ENCODE measurements around the gene RFNG. TPM values are rescaled to one million over a fixed set of nuclear protein-coding genes. Genes with fewer than 3 reads are reported as not detected.

The RFNG gene
- total RNA-seq, 2 experiments from 2014 or later: 16.9 to 17.5 TPM

DNA sequence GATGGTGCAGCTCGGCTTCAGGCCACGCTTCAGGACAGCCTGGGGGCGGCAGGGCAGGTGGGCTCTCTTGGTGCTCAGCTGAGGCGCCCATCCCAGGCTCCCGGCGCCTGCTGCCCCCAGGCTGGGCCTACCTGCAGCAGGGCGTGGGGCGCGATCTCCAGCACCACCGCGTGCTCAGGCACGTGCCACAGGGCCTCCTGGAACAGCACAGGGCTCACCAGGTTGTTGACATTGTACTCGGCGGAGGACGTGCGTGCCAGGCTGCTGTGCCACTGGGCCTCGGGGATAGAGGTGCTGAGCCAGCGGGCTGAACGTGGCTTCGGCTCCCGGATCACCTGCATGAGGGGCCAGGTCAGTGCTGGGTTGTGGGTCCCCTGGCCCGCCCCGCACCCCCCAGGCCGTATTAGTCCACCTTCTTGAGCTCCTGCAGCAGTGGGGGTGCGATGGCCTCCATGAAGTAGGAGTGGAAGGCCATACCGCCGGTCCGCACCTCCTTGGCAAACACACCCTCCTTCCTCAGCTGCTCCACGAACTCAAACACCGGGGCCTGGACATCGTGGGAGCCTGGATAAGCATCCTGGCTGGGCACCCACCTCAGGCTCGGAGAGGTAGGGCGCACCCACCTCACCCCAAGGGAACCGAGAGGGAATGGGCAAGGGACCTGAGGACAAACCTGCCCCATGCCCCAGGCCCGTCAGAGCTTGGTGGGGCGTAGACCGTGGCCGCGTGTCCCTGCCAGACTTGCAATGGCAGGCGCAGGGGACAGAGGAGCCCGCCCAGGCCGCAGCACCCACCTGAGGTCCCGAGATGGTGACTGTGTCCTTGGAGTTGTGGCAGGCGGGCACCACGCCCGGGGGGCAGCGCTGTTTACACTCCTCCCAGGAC lies 37.5 kb upstream of the RFNG start:
- no peak overlapping the region for H3K4me3 Mint-ChIP-seq
- no peak overlapping the region for H3K27ac Mint-ChIP-seq
- CTCF ChIA-PET: interaction anchor here (1.6 kb wide), 1 partner anchor 23 kb away, joined by 3 read pairs; no protein-coding TSS in a partner anchor
- H3K27me3 Mint-ChIP-seq: no peaks in the 10 kb centered on the region
- H3K9me3 Mint-ChIP-seq (ENCODE audit: low read depth): no peaks in the 10 kb centered on the region
- DNase-seq: peak; percentile 6
- peaks cover 21% of the 10 kb centered on the region for H3K36me3 Mint-ChIP-seq (ENCODE audit: low read depth)
- ATAC-seq: no peak
- H3K4me1 Mint-ChIP-seq: no peaks in the 10 kb centered on the region
- intact Hi-C loops (cut with DNase I, micrococcal nuclease): no loop called here
- POLR2A ChIA-PET: no interaction called here

DNA sequence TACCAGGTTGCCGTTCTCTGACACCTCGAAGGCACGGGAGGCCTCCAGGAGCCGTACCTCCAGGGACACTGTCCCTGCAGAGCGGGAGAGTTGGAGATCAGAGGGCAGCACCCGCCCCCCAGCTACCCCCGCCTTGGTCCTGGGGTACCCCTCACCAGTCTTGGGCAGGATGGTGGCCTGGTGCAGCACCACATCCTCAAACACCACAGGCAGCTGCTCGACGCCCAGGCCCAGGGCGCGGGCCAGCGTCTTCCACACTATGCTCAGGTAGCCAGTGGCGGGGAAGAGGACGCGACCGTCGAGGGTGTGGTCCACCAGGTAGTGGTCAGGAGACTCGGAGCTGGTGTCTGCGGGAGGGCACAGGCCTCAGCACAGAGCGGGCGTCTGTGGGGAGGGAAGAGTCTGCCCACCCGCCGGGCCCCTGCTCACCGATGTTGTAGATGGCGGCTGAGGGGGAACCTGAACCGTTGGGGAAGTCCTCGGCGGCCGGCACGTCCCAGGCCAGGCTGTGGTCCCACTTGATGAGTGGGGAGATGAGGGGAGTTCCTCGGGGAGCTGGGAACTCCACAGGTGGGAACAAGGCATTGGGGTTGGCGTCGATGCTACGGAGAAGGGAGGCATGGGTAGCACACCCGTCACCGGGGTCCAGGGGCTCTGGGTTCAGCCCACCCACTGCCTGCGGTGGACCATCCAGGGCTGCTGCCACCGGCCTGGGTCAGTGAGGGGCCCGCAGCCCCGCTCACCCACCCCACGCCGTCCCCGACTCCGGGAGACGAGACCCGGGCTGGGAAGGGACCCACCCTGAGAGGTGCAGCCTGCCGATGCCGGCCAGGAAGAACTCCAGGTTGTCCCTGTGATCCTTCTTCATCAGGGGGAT lies 36.6 kb upstream of the RFNG start:
- no peaks in the 10 kb centered on the region for H3K27me3 Mint-ChIP-seq
- ATAC-seq (no peak), DNase-seq (peak; percentile 4)
- no peaks in the 10 kb centered on the region for H3K4me1 Mint-ChIP-seq
- H3K27ac Mint-ChIP-seq: no peak overlapping the region
- CTCF ChIA-PET: no interaction called here
- intact Hi-C loops (cut with DNase I, micrococcal nuclease): no loop called here
- H3K36me3 Mint-ChIP-seq (ENCODE audit: low read depth): peaks cover 23% of the 10 kb centered on the region
- no peak overlapping the region for H3K4me3 Mint-ChIP-seq
- H3K9me3 Mint-ChIP-seq (ENCODE audit: low read depth): no peaks in the 10 kb centered on the region
- POLR2A ChIA-PET: no interaction called here

DNA sequence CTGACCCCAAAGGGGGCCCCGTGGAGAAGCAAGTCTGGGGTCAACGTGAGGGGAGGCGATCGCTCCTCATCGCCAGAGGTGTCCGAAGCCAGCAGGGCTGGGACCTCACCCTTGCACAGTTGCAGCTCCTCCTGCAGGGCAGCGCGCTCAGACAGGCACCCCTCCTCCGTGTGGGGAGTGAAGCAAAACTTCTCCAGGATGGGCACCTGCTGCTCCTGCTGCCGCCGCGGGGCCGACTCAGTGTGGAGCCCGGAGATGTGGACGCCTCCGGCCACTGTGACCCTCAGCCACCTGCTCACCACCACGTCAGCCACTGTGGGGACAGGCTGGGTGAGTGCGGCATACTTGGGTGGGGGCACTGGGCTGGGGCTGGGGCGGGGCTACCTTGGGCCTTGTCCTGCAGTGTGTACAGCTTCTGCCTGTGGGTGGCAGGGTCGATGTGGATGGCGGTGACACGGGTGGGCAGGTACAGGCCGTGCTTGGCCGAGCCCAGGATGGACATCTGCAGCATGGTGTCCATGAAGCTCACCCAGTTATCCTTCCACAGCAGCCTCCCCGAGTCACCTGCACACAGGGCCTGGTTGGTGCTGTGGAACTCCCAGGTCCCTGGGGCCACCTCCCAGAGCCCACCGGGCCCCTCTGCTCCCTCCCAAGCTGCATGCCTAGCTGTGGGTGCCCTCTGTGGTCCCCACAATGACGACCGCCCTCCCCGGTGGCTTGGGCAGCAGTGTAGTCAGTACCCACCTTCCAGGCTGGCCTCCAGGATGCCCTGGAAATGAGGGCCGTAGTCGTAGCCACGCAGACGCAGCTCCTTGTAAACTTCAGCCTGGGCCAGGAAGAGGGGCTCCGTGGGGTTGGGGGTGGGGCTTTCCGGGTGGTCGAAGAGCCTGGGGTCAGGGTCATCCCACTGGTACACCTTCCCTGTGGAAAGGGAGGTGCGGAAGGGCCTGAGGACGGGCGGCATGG lies 35.6 kb upstream of the RFNG start:
- ChIA-PET CTCF (no interaction called here), POLR2A (interaction anchor here (0.5 kb wide), 1 partner anchor 122 kb away, joined by 9 read pairs; no protein-coding TSS in a partner anchor)
- DNase-seq (no peak), ATAC-seq (no peak)
- no peak overlapping the region for H3K27ac Mint-ChIP-seq
- no peaks in the 10 kb centered on the region for H3K27me3 Mint-ChIP-seq
- no peak overlapping the region for H3K4me3 Mint-ChIP-seq
- no peaks in the 10 kb centered on the region for H3K4me1 Mint-ChIP-seq
- H3K9me3 Mint-ChIP-seq (ENCODE audit: low read depth): no peaks in the 10 kb centered on the region
- intact Hi-C loops (cut with DNase I, micrococcal nuclease): no loop called here
- H3K36me3 Mint-ChIP-seq (ENCODE audit: low read depth): peaks cover 26% of the 10 kb centered on the region

DNA sequence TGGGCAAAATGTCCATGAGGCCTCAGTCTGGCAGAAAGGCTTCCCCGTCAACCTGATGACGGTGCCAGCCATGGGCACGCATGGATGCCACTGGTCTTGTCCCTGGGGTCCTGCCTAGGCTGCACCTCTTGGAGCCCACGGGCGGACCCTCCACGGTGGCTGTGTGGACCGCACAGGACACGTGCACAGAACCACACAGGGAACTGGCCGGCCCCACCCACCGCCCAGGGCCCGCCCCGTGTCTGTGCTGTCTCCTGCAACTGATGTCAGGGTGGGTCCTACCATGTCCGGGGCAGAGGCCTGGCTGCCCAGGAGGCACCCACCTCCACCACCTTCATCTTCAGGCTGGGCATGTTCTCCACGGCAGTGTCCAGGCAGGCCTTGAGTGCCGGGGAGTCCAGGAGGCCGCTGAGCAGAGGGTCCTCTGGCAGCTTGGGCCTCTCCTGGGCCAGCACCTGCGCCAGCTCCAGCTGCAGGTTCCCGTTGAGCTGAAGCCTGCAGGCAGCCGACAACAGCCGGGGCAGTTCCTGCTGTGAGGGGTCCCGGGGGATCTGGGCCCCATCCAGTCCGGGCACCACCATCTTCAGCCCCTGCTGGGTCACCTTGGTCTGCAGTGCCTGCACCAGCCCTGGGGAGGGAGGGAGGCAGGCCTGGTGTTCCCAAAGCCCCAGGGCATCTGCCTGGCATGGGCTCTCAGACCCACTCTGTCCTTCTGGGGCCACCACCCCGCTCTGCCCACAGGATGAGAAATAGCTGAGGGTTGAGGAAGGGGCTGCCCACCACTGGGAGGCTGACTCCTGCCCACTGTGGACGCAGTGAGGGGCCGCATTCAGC lies 34.5 kb upstream of the RFNG start:
- Mint-ChIP-seq H3K4me1 (no peaks in the 10 kb centered on the region), H3K9me3 (ENCODE audit: low read depth) (no peaks in the 10 kb centered on the region), H3K27ac (no peak overlapping the region), H3K36me3 (ENCODE audit: low read depth) (peaks cover 22% of the 10 kb centered on the region), H3K4me3 (no peak overlapping the region), H3K27me3 (no peaks in the 10 kb centered on the region)
- no peak for DNase-seq
- intact Hi-C loops (cut with DNase I, micrococcal nuclease): no loop called here
- ChIA-PET POLR2A (interaction anchor here (0.5 kb wide), 1 partner anchor 121 kb away, joined by 9 read pairs; no protein-coding TSS in a partner anchor), CTCF (no interaction called here)
- ATAC-seq: no peak

DNA sequence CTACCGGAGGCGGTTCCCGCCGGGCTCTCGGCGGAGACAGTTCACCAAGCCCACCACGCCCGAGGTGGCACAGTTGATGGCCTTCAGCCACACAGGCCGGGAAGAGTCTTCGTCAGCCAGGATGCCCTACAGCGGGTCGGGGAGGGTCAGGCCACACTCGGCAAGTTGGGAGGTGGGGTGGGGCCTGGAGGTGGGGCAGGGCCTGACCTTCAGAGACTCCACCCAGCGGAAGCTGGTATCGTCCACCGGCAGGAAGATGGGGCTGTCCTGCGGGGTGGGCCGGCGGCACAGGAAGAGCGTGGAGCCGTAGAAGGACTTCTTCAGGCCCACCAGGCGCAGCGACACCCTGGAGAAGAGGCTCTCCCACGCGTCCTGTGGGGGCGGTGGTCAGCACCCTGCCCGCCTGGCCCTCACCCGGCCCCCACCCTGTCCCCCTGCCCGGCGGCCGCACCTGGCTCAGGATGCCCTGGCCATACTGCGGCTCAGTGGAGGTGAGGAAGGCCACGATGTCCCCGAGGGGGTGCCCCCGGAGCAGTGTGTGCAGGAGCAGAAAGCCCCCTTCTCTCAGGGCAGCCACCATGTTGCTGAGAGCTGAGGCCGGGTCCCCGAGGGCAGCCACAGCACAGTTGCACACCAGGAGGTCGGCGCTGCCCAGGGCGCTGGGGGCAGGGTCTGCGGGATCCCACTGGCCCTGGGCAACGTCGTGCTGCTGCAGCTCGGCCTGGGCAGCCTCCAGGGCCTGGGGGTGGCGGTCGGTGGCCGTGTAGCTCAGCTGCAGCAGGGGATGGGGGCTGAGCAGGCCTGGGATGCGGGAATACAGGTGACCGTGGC lies 33.6 kb upstream of the RFNG start:
- Mint-ChIP-seq H3K9me3 (ENCODE audit: low read depth) (no peaks in the 10 kb centered on the region), H3K27ac (no peak overlapping the region), H3K27me3 (no peaks in the 10 kb centered on the region), H3K4me3 (no peak overlapping the region), H3K36me3 (ENCODE audit: low read depth) (peaks cover 19% of the 10 kb centered on the region), H3K4me1 (no peaks in the 10 kb centered on the region)
- ChIA-PET POLR2A (interaction anchor here (0.6 kb wide), 1 partner anchor 16 kb away, joined by 3 read pairs; no protein-coding TSS in a partner anchor), CTCF (no interaction called here)
- no peak for DNase-seq
- ATAC-seq: no peak
- intact Hi-C loops (cut with DNase I, micrococcal nuclease): no loop called here

DNA sequence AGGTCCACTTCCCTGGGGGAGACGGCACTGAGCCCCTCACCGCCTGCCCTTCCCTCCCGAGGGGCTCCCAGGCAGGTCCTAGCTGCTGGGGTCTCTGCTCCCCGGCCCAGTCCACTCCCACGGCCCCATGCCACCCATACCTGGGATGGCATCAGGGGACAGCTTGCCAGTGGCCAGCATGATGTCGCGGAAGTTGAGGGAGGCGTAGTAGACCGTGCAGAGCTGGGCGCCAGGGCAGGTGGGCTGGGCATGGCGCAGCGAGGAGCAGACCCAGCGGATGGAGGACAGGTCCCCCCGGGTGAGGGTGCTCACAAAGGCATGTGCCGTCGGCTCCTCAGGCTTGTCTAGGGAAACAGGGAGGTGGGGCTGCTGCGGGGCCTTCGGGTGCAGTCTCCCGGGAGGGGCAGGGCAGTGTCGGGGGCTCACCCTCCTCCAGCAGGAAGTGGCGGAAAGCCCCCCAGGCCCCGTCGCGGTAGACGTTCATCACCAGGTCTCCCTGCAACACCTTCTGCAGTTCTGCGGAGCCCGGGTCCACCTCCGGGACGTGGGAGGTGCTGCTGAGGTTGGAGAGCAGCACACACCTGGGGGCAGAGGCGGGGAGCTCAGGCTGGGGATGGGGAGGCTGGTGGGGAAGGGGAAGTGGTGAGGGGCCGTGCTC lies 32.9 kb upstream of the RFNG start:
- DNase-seq (no peak), ATAC-seq (no peak)
- CTCF ChIA-PET: no interaction called here
- Mint-ChIP-seq H3K27me3 (no peaks in the 10 kb centered on the region), H3K9me3 (ENCODE audit: low read depth) (no peaks in the 10 kb centered on the region), H3K36me3 (ENCODE audit: low read depth) (peaks cover 25% of the 10 kb centered on the region), H3K27ac (no peak overlapping the region), H3K4me1 (no peaks in the 10 kb centered on the region), H3K4me3 (no peak overlapping the region)
- POLR2A ChIA-PET: no interaction called here
- intact Hi-C loops (cut with DNase I, micrococcal nuclease): no loop called here

DNA sequence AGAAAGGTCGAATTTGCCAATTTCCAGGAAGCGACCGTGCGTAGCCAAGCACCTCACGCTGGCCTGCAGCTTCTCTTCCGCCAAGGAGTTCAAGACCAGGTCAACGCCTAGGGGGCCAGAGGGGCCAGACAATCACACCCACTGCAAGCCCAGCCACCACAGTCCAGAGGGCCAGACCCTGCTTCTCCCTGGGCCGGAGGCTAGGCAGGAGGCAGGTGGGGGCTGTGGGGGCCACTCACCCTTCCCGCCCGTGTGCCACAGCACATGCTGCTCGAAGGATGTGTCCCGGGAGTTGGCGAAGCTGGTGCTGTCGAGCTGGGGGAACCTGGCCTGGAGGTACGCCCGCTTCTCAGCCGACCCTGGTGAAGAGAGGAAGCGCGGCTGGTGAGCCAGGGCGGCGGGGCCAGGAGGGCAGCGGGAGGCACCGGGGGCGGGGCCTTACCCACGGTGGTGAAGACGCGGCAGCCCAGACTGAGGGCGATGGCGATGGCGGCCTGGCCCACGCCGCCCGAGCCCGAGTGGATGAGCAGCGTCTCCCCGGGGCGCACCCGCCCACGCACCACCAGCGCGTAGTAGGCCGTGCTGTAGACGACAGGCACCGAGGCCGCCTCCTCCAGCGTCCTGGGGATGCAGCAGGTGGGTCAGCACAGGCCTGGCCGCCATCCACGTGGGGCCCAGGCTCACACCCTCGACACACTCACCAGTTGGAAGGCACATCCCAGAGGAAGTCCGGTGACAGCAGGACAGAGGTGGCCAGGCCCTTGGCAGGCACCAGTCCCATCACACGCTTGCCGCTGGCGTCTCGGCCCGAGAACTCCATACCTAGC lies 32.1 kb upstream of the RFNG start:
- H3K4me1 Mint-ChIP-seq: no peaks in the 10 kb centered on the region
- intact Hi-C loops (cut with DNase I, micrococcal nuclease): no loop called here
- H3K4me3 Mint-ChIP-seq: no peak overlapping the region
- ATAC-seq (no peak), DNase-seq (no peak)
- CTCF ChIA-PET: no interaction called here
- H3K36me3 Mint-ChIP-seq (ENCODE audit: low read depth): peaks cover 25% of the 10 kb centered on the region
- POLR2A ChIA-PET: no interaction called here
- no peak overlapping the region for H3K27ac Mint-ChIP-seq
- H3K27me3 Mint-ChIP-seq: no peaks in the 10 kb centered on the region
- no peaks in the 10 kb centered on the region for H3K9me3 Mint-ChIP-seq (ENCODE audit: low read depth)

DNA sequence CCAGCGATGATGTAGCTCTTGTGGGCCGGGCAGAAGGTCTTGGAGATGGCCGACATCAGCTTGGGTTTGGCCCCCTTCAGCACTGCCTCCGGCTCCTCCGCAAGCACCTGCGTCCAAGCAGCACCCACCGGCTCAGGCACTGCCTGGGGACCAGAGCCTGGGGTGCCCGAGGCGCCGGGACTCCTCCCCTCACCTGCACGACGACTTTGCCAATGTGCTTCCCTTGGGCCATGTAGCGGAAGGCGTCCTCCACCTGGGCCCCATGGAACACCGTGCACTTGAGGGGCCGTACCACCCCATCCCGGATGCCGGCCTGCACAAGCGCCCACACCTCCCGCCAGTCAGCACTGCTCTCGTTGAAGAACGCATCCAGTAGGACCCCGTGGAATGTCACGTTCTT lies 31.4 kb upstream of the RFNG start:
- ATAC-seq (no peak), DNase-seq (no peak)
- Mint-ChIP-seq H3K4me3 (no peak overlapping the region), H3K27ac (no peak overlapping the region), H3K9me3 (ENCODE audit: low read depth) (no peaks in the 10 kb centered on the region), H3K36me3 (ENCODE audit: low read depth) (peaks cover 24% of the 10 kb centered on the region), H3K27me3 (no peaks in the 10 kb centered on the region), H3K4me1 (no peaks in the 10 kb centered on the region)
- POLR2A ChIA-PET: no interaction called here
- CTCF ChIA-PET: no interaction called here
- intact Hi-C loops (cut with DNase I, micrococcal nuclease): no loop called here

DNA sequence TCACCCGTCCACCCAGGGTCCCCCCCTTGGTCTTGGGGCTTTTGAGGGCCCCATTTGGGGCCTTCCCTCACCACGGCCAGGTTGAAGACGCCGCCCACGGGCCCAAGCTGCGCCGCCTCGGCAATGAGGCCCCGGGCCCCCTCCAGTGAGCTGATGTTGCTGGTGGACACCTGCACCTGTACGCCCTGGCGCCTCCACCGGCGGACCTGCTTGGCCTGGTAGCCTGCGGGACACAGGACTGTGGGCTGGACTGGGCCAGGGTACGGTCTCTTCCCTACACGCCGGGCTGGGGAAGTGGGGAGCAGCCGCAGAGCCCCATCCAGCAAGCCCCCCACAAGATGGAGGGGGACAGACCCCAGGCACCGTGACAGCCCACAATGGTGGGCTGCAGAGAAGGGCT lies 30.8 kb upstream of the RFNG start:
- H3K9me3 Mint-ChIP-seq (ENCODE audit: low read depth): no peaks in the 10 kb centered on the region
- DNase-seq: no peak
- H3K36me3 Mint-ChIP-seq (ENCODE audit: low read depth): peaks cover 24% of the 10 kb centered on the region
- ChIA-PET POLR2A (no interaction called here), CTCF (no interaction called here)
- intact Hi-C loops (cut with DNase I, micrococcal nuclease): no loop called here
- no peaks in the 10 kb centered on the region for H3K4me1 Mint-ChIP-seq
- no peak overlapping the region for H3K4me3 Mint-ChIP-seq
- ATAC-seq: no peak
- no peaks in the 10 kb centered on the region for H3K27me3 Mint-ChIP-seq
- H3K27ac Mint-ChIP-seq: no peak overlapping the region
